ENCODE measurements around the gene FBXL7.

GRCh38 chr5:15722305-15722704 is 222.3 kb downstream of the FBXL7 start:
- no peak for TF ChIP-seq RFX1 (IDR thresholded peaks at IDR 0.05)
- no peak for TF ChIP-seq MTF1 (CRISPR knock-in tag; IDR thresholded peaks at IDR 0.05; ENCODE audit: borderline replicate concordance)
- TF ChIP-seq ADNP (tag; IDR thresholded peaks at IDR 0.05) = no peak
- no peak for TF ChIP-seq JUN (IDR thresholded peaks at IDR 0.05; ENCODE audit: borderline replicate concordance, low read depth, low read length)
- TF ChIP-seq JUN (CRISPR knock-in tag; IDR thresholded peaks at IDR 0.05; ENCODE audit: borderline replicate concordance) = no peak
- no peak for TF ChIP-seq SMC3 (conservative IDR thresholded peaks at IDR 0.05; ENCODE audit: insufficient read depth, low read depth, low read length)
- no peak for TF ChIP-seq HOXB6 (CRISPR knock-in tag; IDR thresholded peaks at IDR 0.05; ENCODE audit: borderline replicate concordance)
- no peak for TF ChIP-seq EHMT2 (IDR thresholded peaks at IDR 0.05)
- no peak for TF ChIP-seq ZBTB17 (CRISPR knock-in tag; IDR thresholded peaks at IDR 0.05)
- no peak for TF ChIP-seq CHD2 (IDR thresholded peaks at IDR 0.05; ENCODE audit: low read depth, low read length)

Measured in K562 (cell line).